Thoracic aorta (tissue), 2 donors: Measurements from ENCODE around the gene TLE1. TPM values are rescaled to one million over a fixed set of nuclear protein-coding genes. Genes with fewer than 3 reads are reported as not detected.
A peak's percentile ranks its signal among the peaks of the same experiment; 100 is the strongest.

Source experiments
- ATAC-seq: fragments of 150-250 bp; one replicate; pipeline ENCODE4 v1.8.0; 2017; ENCODE audit warnings: low read depth; ENCODE audit not compliant: insufficient number of reproducible peaks, low FRiP score
- DNase-seq: peaks from one replicate; pipeline ENCODE4 v3.0.0-alpha.2; 2020; ENCODE audit warnings: low spot score
- H3K27ac ChIP-seq, 2 donors: fragments of 200-600 bp; sonication (generic); 1 replicate in 1 of 2; 2 replicates in 1 of 2; pipeline ENCODE4 v1.5.1; 2016; ENCODE audit warnings: mild to moderate bottlenecking in 2 of 2, moderate library complexity in 2 of 2
- H3K27me3 ChIP-seq: fragments of 200-600 bp; sonication (generic); replicated peaks from 2 replicates; pipeline ENCODE4 v1.6.0; 2016; ENCODE audit warnings: mild to moderate bottlenecking; ENCODE audit not compliant: insufficient read depth
- H3K36me3 ChIP-seq: fragments of 200-600 bp; sonication (generic); one replicate; pipeline ENCODE4 v1.5.1; 2016
- H3K4me1 ChIP-seq, 2 donors: fragments of 200-600 bp; sonication (generic); 1 replicate in 1 of 2; 2 replicates in 1 of 2; pipeline versions ENCODE4 v1.5.1 to v1.6.0; 2016; ENCODE audit warnings: low read depth in 2 of 2, mild to moderate bottlenecking in 1 of 2; ENCODE audit not compliant: control insufficient read depth in 1 of 2
- H3K4me3 ChIP-seq: fragments of 200-600 bp; sonication (generic); 2 replicates; pipeline ENCODE4 v1.5.1; 2016; ENCODE audit warnings: mild to moderate bottlenecking
- H3K9me3 ChIP-seq: fragments of 200-600 bp; sonication (generic); 2 replicates; pipeline ENCODE4 v1.5.1; 2016
- CTCF ChIP-seq: fragments of 200-600 bp; sonication (generic); IDR thresholded peaks from one replicate; pipeline ENCODE4 v1.5.1; 2019; ENCODE audit warnings: antibody characterized with exemption
- total RNA-seq, 2 donors: library from RNA; depleted of rRNA; stranded (reverse); fragments of >200 nt; gene quantifications; one replicate each; pipeline versions ENCODE4 v1.1.0 to v1.2.3, GENCODE V29; 2016

TLE1 gene
- total RNA-seq, 2 donors from 2014 or later: 69.7 to 74.1 TPM

- ATAC-seq (no peak), DNase-seq (no peak)
- no peaks in the 10 kb centered on the region for H3K9me3 ChIP-seq
- peak overlapping the region in 1 of 2 donors; percentile 16 for H3K27ac ChIP-seq
- peaks cover 8% of the 10 kb centered on the region for H3K36me3 ChIP-seq
- peaks cover 0 to 14% of the 10 kb centered on the region in 2 donors for H3K4me1 ChIP-seq
- no peaks in the 10 kb centered on the region for H3K27me3 ChIP-seq
- no peak for TF ChIP-seq CTCF
- no peak overlapping the region for H3K4me3 ChIP-seq
These were observed 69.9 kb downstream of the TLE1 start for GRCh38 chr9:81619353-81620001.

GRCh38 chr9:81618923-81619322, 70.4 kb downstream of the TLE1 start:
- no peak for ATAC-seq
- Histone ChIP-seq H3K27me3 (no peaks in the 10 kb centered on the region), H3K4me3 (no peak overlapping the region), H3K4me1 (peaks cover 4 to 15% of the 10 kb centered on the region in 2 donors), H3K9me3 (no peaks in the 10 kb centered on the region), H3K27ac (no peak overlapping the region), H3K36me3 (peaks cover 8% of the 10 kb centered on the region)
- no peak for DNase-seq
- no peak for TF ChIP-seq CTCF

GRCh38 chr9:81616141-81616540, 73.2 kb downstream of the TLE1 start:
- Histone ChIP-seq H3K27me3 (no peaks in the 10 kb centered on the region), H3K4me3 (no peak overlapping the region), H3K9me3 (no peaks in the 10 kb centered on the region), H3K36me3 (peaks cover 15% of the 10 kb centered on the region), H3K27ac (no peak overlapping the region), H3K4me1 (peaks cover 12 to 26% of the 10 kb centered on the region in 2 donors)
- DNase-seq: no peak
- TF ChIP-seq CTCF: no peak
- no peak for ATAC-seq

- H3K36me3 ChIP-seq: peaks cover 10% of the 10 kb centered on the region
- peaks cover 21 to 31% of the 10 kb centered on the region in 2 donors for H3K4me1 ChIP-seq
- no peak for TF ChIP-seq CTCF
- H3K27me3 ChIP-seq: no peaks in the 10 kb centered on the region
- no peak for DNase-seq
- no peak for ATAC-seq
- H3K27ac ChIP-seq: peak overlapping the region; percentile 84 to 85
- H3K9me3 ChIP-seq: no peaks in the 10 kb centered on the region
- H3K4me3 ChIP-seq: no peak overlapping the region
These were observed 75.0 kb downstream of the TLE1 start for GRCh38 chr9:81614335-81614734.

GRCh38 chr9:81613002-81613812, 76.1 kb downstream of the TLE1 start:
- ATAC-seq: peak; percentile 98
- DNase-seq: peak; percentile 45
- TF ChIP-seq CTCF: no peak
- peak overlapping the region; percentile 56 for H3K4me3 ChIP-seq
- H3K9me3 ChIP-seq: no peaks in the 10 kb centered on the region
- H3K4me1 ChIP-seq: peaks cover 21 to 41% of the 10 kb centered on the region in 2 donors
- no peaks in the 10 kb centered on the region for H3K27me3 ChIP-seq
- peaks cover 9% of the 10 kb centered on the region for H3K36me3 ChIP-seq
- H3K27ac ChIP-seq: peak overlapping the region; percentile 84 to 85
